Stomach (tissue), 9 donors: ENCODE results near the gene APBB3. TPM values are rescaled to one million over a fixed set of nuclear protein-coding genes. Genes with fewer than 3 reads are reported as not detected.

ENCODE experiments used
- DNase-seq, 2 donors: peaks; one replicate each; pipeline versions ENCODE4 v3.0.0 to v3.0.0-alpha.2; 2013 to 2019
- H3K27ac ChIP-seq, 5 donors: fragments of 200-600 bp in 4 of 5; sonication (generic) in 4 of 5; one replicate each; pipeline ENCODE4 v1.5.1; 2013 to 2019; ENCODE audit warnings: mild to moderate bottlenecking in 1 of 5, moderate library complexity in 1 of 5
- H3K27me3 ChIP-seq, 3 donors: fragments of 200-600 bp; sonication (generic); one replicate each; pipeline ENCODE4 v1.5.1; 2017 to 2019; ENCODE audit warnings: mixed run types in 1 of 3
- H3K36me3 ChIP-seq, 4 donors: fragments of 200-600 bp; sonication (generic); 1 replicate in 3 of 4; 2 replicates in 1 of 4; pipeline ENCODE4 v1.5.1; 2016 to 2019
- H3K4me1 ChIP-seq, 4 donors: fragments of 200-600 bp; sonication (generic); one replicate each; pipeline ENCODE4 v1.5.1; 2016 to 2019
- H3K4me3 ChIP-seq, 4 donors: fragments of 200-600 bp; sonication (generic) in 3 of 4; one replicate each; pipeline ENCODE4 v1.5.1; 2016 to 2019; ENCODE audit warnings: mild to moderate bottlenecking in 1 of 4
- H3K9me3 ChIP-seq, 4 donors: fragments of 200-600 bp; sonication (generic); one replicate each; pipeline ENCODE4 v1.5.1; 2016 to 2019
- CTCF ChIP-seq, 7 experiments: fragments of 450-650 bp in 4 of 7; fragments of 200-600 bp in 3 of 7; sonication (generic) in 3 of 7; IDR thresholded peaks; one replicate each; pipeline ENCODE4 v1.5.1; 2016 to 2019; ENCODE audit warnings: antibody characterized with exemption in 7 of 7, control low read depth in 2 of 7, mild to moderate bottlenecking in 1 of 7
- EP300 ChIP-seq: sonication (generic); formaldehyde crosslinking; IDR thresholded peaks from one replicate; pipeline ENCODE4 v1.6.1; 2017; ENCODE audit warnings: antibody characterized with exemption
- POLR2A ChIP-seq, 4 donors: fragments of 450-650 bp; IDR thresholded peaks; one replicate each; pipeline ENCODE4 v1.6.1; 2016; ENCODE audit warnings: antibody characterized with exemption in 4 of 4, control low read depth in 2 of 4, mild to moderate bottlenecking in 1 of 4, moderate library complexity in 1 of 4
- POLR2AphosphoS5 ChIP-seq, 3 donors: sonication (generic); formaldehyde crosslinking; IDR thresholded peaks; one replicate each; pipeline ENCODE4 v1.6.1; 2016; ENCODE audit warnings: antibody characterized with exemption in 3 of 3
- WGBS, 5 donors: extraction: QIAGEN DNeasy Blood & Tissue Kit in 3 of 5; methylation state at CpG; one replicate each; pipeline versions ENCODE4 v1.1.5 to v1.1.7; 2013 to 2018; 5-methylcytosine and 5-hydroxymethylcytosine counted together
- intact Hi-C: fragments of 100-400 bp; cut with DNase I; formaldehyde crosslinking; loops from one replicate; pipeline ENCODE4 v1.15.1; 2023; ENCODE audit warnings: low total_unique reads
- polyA plus RNA-seq, 3 donors: library from polyadenylated mRNA; stranded (reverse); fragments of 200-250 nt; gene quantifications; one replicate each; pipeline ENCODE4 v1.2.3, GENCODE V29; 2013
- total RNA-seq, 5 donors: library from RNA; depleted of rRNA; stranded (reverse); fragments of >200 nt; gene quantifications; one replicate each; pipeline versions ENCODE4 v1.1.0 to v1.2.3, GENCODE V29; 2014 to 2016
- donor health status: healthy with polysubstance abuse.
- donor health status: Bipolar disorder and iron deficiency.
- donor health status: healthy.

The APBB3 gene
- total and polyA plus RNA-seq, 8 donors: 5.4 to 40.8 (median 16.7) TPM

GRCh38 chr5:140574165-140574564, 9.8 kb upstream of the APBB3 start:
- TF ChIP-seq CTCF (IDR thresholded peaks at IDR 0.05) (no peak), POLR2AphosphoS5 (IDR thresholded peaks at IDR 0.05) (no peak), POLR2A (IDR thresholded peaks at IDR 0.05) (no peak), EP300 (no peak)
- no peaks in the 10 kb centered on the region for H3K9me3 ChIP-seq
- no peak overlapping the region for H3K4me3 ChIP-seq
- H3K27ac ChIP-seq: no peak overlapping the region
- intact Hi-C loops: no loop called here
- no peak for DNase-seq
- 17 to 40% (median 29%) methylated on average over 3 of the region's 3 CpGs for WGBS, 5 donors
- H3K36me3 ChIP-seq: peaks cover 3 to 13% (median 9%) of the 10 kb centered on the region in 4 donors
- H3K4me1 ChIP-seq: peaks cover 0 to 17% (median 8%) of the 10 kb centered on the region in 4 donors
- no peaks in the 10 kb centered on the region for H3K27me3 ChIP-seq

GRCh38 chr5:140573683-140574082, 9.3 kb upstream of the APBB3 start:
- Histone ChIP-seq H3K36me3 (peaks cover 3 to 15% (median 11%) of the 10 kb centered on the region in 4 donors), H3K9me3 (no peaks in the 10 kb centered on the region), H3K27me3 (no peaks in the 10 kb centered on the region), H3K4me3 (no peak overlapping the region), H3K27ac (no peak overlapping the region), H3K4me1 (peaks cover 3 to 22% (median 12%) of the 10 kb centered on the region in 4 donors)
- intact Hi-C loops: no loop called here
- TF ChIP-seq POLR2A (IDR thresholded peaks at IDR 0.05) (no peak), EP300 (no peak), CTCF (IDR thresholded peaks at IDR 0.05) (no peak), POLR2AphosphoS5 (IDR thresholded peaks at IDR 0.05) (no peak)
- no peak for DNase-seq
- 92 to 97% (median 94%) methylated on average over 7 of the region's 7 CpGs for WGBS, 5 donors

GRCh38 chr5:140571105-140571504, 6.7 kb upstream of the APBB3 start:
- Histone ChIP-seq H3K27ac (peak overlapping the region; percentile 1 to 82 (median 39)), H3K4me1 (peaks cover 6 to 44% (median 37%) of the 10 kb centered on the region in 4 donors), H3K27me3 (no peaks in the 10 kb centered on the region), H3K4me3 (no peak overlapping the region), H3K36me3 (peaks cover 19 to 41% (median 35%) of the 10 kb centered on the region in 4 donors), H3K9me3 (no peaks in the 10 kb centered on the region)
- no peak for DNase-seq
- 73 to 81% (median 77%) methylated on average over 5 of the region's 5 CpGs for WGBS, 5 donors
- no peak for TF ChIP-seq CTCF (IDR thresholded peaks at IDR 0.05)
- no peak for TF ChIP-seq POLR2AphosphoS5 (IDR thresholded peaks at IDR 0.05)
- no peak for TF ChIP-seq POLR2A (IDR thresholded peaks at IDR 0.05)
- TF ChIP-seq EP300: no peak
- intact Hi-C loops: no loop called here

GRCh38 chr5:140570488-140570887, 6.1 kb upstream of the APBB3 start:
- no peaks in the 10 kb centered on the region for H3K9me3 ChIP-seq
- no peak overlapping the region for H3K4me3 ChIP-seq
- WGBS, 5 donors: 90 to 100% (median 94%) methylated on average over 1 of the region's 1 CpG
- H3K27ac ChIP-seq: peak overlapping the region in 4 of 5 donors; percentile 1 to 82 (median 50)
- no peak for DNase-seq
- intact Hi-C loops: no loop called here
- H3K27me3 ChIP-seq: no peaks in the 10 kb centered on the region
- peaks cover 19 to 42% (median 36%) of the 10 kb centered on the region in 4 donors for H3K36me3 ChIP-seq
- peaks cover 12 to 50% (median 43%) of the 10 kb centered on the region in 4 donors for H3K4me1 ChIP-seq
- TF ChIP-seq EP300 (no peak), POLR2AphosphoS5 (IDR thresholded peaks at IDR 0.05) (no peak), POLR2A (IDR thresholded peaks at IDR 0.05) (no peak)

GRCh38 chr5:140570058-140570457, 5.7 kb upstream of the APBB3 start:
- H3K4me1 ChIP-seq: peaks cover 15 to 54% (median 48%) of the 10 kb centered on the region in 4 donors
- WGBS, 5 donors: 84 to 100% (median 91%) methylated on average over 2 to 4 of the region's 4 CpGs
- intact Hi-C loops: no loop called here
- no peak for DNase-seq
- no peaks in the 10 kb centered on the region for H3K27me3 ChIP-seq
- TF ChIP-seq CTCF (IDR thresholded peaks at IDR 0.05) (no peak), POLR2A (IDR thresholded peaks at IDR 0.05) (no peak), POLR2AphosphoS5 (IDR thresholded peaks at IDR 0.05) (no peak), EP300 (no peak)
- H3K9me3 ChIP-seq: no peaks in the 10 kb centered on the region
- H3K27ac ChIP-seq: peak overlapping the region; percentile 5 to 82 (median 61)
- H3K4me3 ChIP-seq: no peak overlapping the region
- peaks cover 19 to 42% (median 36%) of the 10 kb centered on the region in 4 donors for H3K36me3 ChIP-seq
